IPS-11a (cell line): ENCODE data around the gene NXPH2.
"Not testable (repeated sequence)": the region's sequence is repeated elsewhere in the genome, so short reads cannot be mapped to it uniquely, and the experiment has no call there.

Experiments used
- H3K4me3 ChIP-seq: one replicate; pipeline ENCODE4 v1.5.1; 2013; ENCODE audit warnings: low read depth, low read length, control low read depth

NXPH2 gene

GRCh38 chr2:138712212-138712979 is 67.8 kb downstream of the NXPH2 start:
- no peak overlapping the region for H3K4me3 ChIP-seq

- H3K4me3 ChIP-seq, result no peak overlapping the region
Measured at GRCh38 chr2:138711812-138712211, 68.4 kb downstream of the NXPH2 start.

DNA sequence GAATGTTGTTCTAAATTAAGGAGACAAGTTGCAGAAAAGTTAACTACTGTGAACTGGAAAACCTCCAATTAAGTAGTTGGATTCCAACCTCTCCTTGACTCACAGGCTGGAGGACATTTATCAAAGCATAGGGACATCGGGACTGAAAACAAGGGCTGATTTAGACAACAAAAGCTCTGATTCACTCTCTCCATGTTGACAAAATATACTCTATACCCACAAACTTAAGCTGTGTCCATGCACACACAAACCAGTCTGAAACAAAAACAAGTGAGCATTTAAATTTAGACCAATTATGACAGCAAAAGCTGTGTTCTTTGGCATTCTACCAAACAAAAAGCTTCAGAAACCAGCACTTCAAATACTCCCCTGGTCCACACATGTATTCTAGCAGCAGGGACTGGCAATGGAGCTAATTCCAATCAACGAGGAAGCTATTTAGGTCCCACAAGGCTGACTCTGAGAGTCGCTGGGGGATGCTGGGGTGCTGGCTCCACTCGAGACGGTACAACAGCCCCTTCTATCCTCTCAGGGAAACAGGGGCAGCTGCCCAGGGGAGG is 71.4 kb downstream of the NXPH2 start:
- H3K4me3 ChIP-seq, result no peak overlapping the region

DNA sequence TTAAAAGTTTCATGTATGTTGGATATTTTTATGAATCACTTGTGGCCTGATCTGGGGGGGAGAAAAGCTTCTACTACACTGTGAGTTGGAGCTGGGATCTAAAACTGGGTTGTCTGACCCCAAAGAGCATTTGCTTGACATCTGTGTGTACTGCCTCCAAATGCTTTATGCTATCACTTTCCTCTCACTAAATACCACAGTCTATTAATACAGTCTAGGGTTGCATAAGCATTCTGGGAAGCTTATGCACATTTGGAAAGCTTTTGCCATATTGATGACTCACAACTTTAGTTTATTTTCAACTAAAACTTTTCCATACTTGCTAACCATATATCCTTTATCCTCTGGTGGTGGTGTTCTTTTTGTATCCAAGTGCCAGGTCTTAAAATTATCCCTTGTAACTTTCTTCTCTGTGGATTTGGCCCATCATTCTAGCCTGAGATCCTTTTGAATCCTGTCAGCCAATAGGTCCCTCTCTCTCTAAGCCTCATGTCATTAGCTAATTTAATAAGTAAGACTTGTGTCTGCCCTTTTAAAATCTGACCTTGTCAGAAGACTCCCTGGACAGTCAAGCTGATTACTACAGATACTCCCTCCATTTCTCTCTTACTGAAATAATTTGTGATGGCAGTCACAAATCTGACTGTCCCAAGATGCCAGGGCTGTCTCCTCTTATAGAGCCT is 72.7 kb downstream of the NXPH2 start:
- H3K4me3 ChIP-seq, result no peak overlapping the region

- no peak overlapping the region for H3K4me3 ChIP-seq
Measured at GRCh38 chr2:138703242-138703641, 76.9 kb downstream of the NXPH2 start.

- no peak overlapping the region for H3K4me3 ChIP-seq
Measured at GRCh38 chr2:138700716-138701115, 79.5 kb downstream of the NXPH2 start.

GRCh38 chr2:138699421-138699820 is 80.8 kb downstream of the NXPH2 start:
- no peak overlapping the region for H3K4me3 ChIP-seq

- H3K4me3 ChIP-seq, result no peak overlapping the region
Measured at GRCh38 chr2:138698428-138698827, 81.8 kb downstream of the NXPH2 start.

- H3K4me3 ChIP-seq, result no peak overlapping the region
Measured at GRCh38 chr2:138691667-138692066, 88.5 kb downstream of the NXPH2 start.

DNA sequence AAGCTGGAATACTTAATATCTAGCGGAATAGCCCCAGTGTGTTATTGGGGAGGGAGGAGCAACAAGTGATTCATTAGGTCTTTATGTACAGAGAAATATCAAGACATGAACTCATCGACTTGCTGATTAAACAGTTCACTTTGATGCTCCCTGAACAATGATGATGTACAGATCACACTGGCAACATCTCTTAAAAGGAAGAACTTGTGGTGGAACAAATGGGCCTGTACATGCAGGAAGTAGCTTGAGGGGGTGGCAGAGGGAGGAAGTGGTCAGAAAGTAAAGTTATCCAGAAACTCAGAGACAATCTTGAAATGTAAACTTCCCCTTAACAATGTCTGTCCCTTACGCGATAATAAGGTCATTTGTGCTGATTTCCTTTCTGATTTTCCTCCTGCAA is 90.5 kb downstream of the NXPH2 start:
- no peak overlapping the region for H3K4me3 ChIP-seq

GRCh38 chr2:138682163-138682562 is 98.0 kb downstream of the NXPH2 start:
- H3K4me3 ChIP-seq, result no peak overlapping the region

DNA sequence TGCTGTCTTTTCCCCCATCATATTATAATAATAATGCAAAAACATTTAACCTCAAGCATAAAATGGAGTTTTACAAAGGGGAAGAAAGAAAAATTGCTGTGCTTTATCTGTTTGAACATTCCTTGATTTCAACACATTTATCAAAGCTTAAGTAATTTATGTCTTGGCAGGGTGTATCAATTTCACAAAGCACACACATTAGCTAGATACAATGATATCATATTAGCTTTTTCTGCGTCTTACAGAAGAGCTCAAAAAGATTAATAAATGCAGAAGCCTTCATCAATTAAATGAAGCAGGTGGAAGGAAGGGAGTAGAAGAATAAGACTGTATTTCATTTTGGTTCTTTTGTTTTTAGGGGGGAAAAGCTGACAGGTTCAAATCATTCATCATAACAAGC is 103.0 kb downstream of the NXPH2 start:
- H3K4me3 ChIP-seq, result no peak overlapping the region

GRCh38 chr2:138676619-138677021 is 103.6 kb downstream of the NXPH2 start:
- H3K4me3 ChIP-seq, result no peak overlapping the region

GRCh38 chr2:138671566-138671965 is 108.6 kb downstream of the NXPH2 start:
- H3K4me3 ChIP-seq, result no peak overlapping the region

GRCh38 chr2:138670734-138671133 is 109.5 kb downstream of the NXPH2 start:
- H3K4me3 ChIP-seq, result no peak overlapping the region

DNA sequence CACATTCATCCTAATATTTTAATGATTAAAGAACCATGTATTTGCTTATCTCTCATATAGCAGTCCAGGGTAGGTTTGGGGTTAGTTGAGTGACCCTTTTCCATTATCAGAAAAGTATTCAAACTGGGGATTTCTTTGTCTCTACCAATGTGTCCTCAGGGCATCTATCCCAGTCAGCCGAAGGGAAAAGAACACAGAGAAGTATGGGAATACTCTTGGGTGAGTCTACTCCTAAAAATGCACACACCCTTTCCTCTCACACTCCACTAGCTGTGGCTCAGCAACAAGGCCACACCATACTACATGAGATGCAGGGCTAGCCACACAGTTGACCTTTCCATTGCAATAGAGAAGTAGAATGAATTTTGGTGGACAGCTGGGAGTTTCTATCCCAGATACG is 114.3 kb downstream of the NXPH2 start:
- H3K4me3 ChIP-seq, result no peak overlapping the region

DNA sequence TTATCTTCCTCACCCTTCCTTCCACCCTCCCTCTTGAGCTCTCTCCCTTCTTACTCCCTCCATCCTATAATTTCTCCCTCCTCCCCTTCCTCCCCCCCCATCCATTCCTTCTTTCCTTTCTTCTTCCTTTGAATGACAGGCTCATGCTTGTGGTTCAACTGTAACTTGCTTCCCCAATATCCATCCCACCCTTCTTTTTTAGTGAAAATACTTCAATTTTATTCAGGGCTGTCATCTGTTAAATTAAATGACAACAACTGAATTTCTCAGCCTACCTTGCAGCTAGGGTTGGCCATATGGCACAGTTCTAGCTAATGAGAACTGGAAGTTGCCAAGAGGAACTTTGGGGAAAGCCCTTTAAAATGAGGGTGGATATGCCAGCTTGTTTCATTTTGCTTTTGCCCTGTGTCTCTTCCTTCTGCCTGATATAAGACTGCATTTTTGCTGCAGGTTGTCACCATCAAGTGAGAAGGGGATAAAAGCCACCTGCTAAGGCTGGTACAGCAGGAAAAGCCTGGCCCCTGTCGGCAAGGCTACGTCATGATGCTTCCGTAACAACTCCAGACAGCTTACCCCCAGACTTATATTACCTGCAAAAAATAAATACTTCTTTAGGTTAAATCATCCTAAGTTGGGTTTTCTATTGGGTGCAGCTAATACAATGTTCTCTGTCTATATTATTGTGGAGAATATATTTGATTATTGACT is 121.8 kb downstream of the NXPH2 start:
- H3K4me3 ChIP-seq, result no peak overlapping the region

- no peak overlapping the region for H3K4me3 ChIP-seq
Measured at GRCh38 chr2:138654146-138654545, 126.0 kb downstream of the NXPH2 start.

- no peak overlapping the region for H3K4me3 ChIP-seq
Measured at GRCh38 chr2:138652378-138652777, 127.8 kb downstream of the NXPH2 start.

DNA sequence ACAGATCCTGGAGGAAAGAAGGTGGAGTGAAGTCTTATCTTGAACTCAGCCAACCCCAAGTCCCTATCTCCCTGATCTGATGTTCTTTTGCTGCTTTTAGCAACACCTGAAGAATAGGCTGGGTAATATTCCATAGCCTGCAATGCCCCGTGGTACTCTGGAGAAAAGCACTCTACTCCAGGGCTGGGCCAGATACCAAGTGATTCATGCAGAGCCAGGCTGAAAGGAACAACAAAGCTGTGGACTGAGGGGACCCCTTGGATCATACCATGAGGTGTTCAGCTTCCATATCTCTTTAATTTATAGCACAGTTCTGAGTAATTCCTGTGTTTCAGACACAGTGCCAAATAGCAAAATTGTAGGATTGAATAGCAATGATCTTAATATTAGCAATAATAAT is 130.6 kb downstream of the NXPH2 start:
- no peak overlapping the region for H3K4me3 ChIP-seq

- no peak overlapping the region for H3K4me3 ChIP-seq
Measured at GRCh38 chr2:138648606-138649005, 131.6 kb downstream of the NXPH2 start.

GRCh38 chr2:138644776-138645175 is 135.4 kb downstream of the NXPH2 start:
- not testable (repeated sequence) for H3K4me3 ChIP-seq
